Loucy (cell line): ENCODE measurements around the gene SLCO2B1.

Experiments used
- H2AFZ ChIP-seq: fragments of 200-600 bp; sonication (generic); 2 replicates; pipeline ENCODE4 v1.6.0; 2016; ENCODE audit warnings: antibody characterized with exemption, mild to moderate bottlenecking, low read length, moderate library complexity
- H3F3A ChIP-seq: fragments of 200-600 bp; 2 replicates; pipeline ENCODE4 v1.6.0; 2016; ENCODE audit warnings: antibody characterized with exemption, low read depth, mild to moderate bottlenecking
- H3K27me3 ChIP-seq: fragments of 200-600 bp; sonication (generic); 2 replicates; pipeline ENCODE4 v1.6.1; 2014; ENCODE audit warnings: low read length, mild to moderate bottlenecking; ENCODE audit not compliant: insufficient read depth, poor library complexity, severe bottlenecking
- H3K36me3 ChIP-seq: fragments of 200-600 bp; sonication (generic); 2 replicates; pipeline ENCODE4 v1.6.1; 2016; ENCODE audit warnings: low read length; ENCODE audit not compliant: insufficient read depth
- H3K4me1 ChIP-seq: fragments of 200-600 bp; sonication (generic); 2 replicates; pipeline ENCODE4 v1.5.1; 2014; ENCODE audit warnings: low read length, mild to moderate bottlenecking; ENCODE audit not compliant: insufficient read depth, poor library complexity, severe bottlenecking
- H3K4me2 ChIP-seq: fragments of 200-600 bp; sonication (generic); 2 replicates; pipeline ENCODE4 v1.6.0; 2014; ENCODE audit warnings: antibody characterized with exemption, low read length, low read depth, mild to moderate bottlenecking; ENCODE audit not compliant: poor library complexity, severe bottlenecking
- H3K4me3 ChIP-seq: fragments of 200-600 bp; sonication (generic); 2 replicates; pipeline ENCODE4 v1.5.1; 2014; ENCODE audit warnings: low read length, mild to moderate bottlenecking, mixed read lengths; ENCODE audit not compliant: poor library complexity, severe bottlenecking
- H3K79me2 ChIP-seq: fragments of 200-600 bp; sonication (generic); 2 replicates; pipeline ENCODE4 v1.6.1; 2014; ENCODE audit warnings: low read length; ENCODE audit not compliant: insufficient read depth
- H3K9ac ChIP-seq: fragments of 200-600 bp; sonication (generic); 2 replicates; pipeline ENCODE4 v1.6.0; 2014; ENCODE audit warnings: mild to moderate bottlenecking, low read depth, low read length, moderate library complexity; ENCODE audit not compliant: poor library complexity, severe bottlenecking
- H3K9me2 ChIP-seq: fragments of 200-600 bp; sonication (generic); replicated peaks from 2 replicates; pipeline ENCODE4 v1.6.1; 2016; ENCODE audit warnings: low read depth, low read length, mixed read lengths
- H3K9me3 ChIP-seq: fragments of 200-600 bp; sonication (generic); 2 replicates; pipeline ENCODE4 v1.6.1; 2014; ENCODE audit warnings: mild to moderate bottlenecking, antibody characterized with exemption, low read length, low read depth; ENCODE audit not compliant: insufficient read depth
- H4K20me1 ChIP-seq: fragments of 200-600 bp; sonication (generic); 2 replicates; pipeline ENCODE4 v1.6.0; 2014; ENCODE audit warnings: antibody characterized with exemption, low read length, mild to moderate bottlenecking; ENCODE audit not compliant: insufficient read depth, poor library complexity, severe bottlenecking
- CTCF ChIP-seq: fragments of 200-600 bp; sonication (generic); conservative IDR thresholded peaks from 2 replicates; pipeline ENCODE4 v1.5.1; 2014; ENCODE audit warnings: mild to moderate bottlenecking, antibody characterized with exemption, low read length
- EZH2phosphoT487 ChIP-seq: fragments of 200-600 bp; IDR thresholded peaks from 2 replicates; pipeline ENCODE4 v1.6.1; 2018; ENCODE audit warnings: antibody characterized with exemption, mild to moderate bottlenecking, moderate library complexity, borderline replicate concordance

Gene SLCO2B1

DNA sequence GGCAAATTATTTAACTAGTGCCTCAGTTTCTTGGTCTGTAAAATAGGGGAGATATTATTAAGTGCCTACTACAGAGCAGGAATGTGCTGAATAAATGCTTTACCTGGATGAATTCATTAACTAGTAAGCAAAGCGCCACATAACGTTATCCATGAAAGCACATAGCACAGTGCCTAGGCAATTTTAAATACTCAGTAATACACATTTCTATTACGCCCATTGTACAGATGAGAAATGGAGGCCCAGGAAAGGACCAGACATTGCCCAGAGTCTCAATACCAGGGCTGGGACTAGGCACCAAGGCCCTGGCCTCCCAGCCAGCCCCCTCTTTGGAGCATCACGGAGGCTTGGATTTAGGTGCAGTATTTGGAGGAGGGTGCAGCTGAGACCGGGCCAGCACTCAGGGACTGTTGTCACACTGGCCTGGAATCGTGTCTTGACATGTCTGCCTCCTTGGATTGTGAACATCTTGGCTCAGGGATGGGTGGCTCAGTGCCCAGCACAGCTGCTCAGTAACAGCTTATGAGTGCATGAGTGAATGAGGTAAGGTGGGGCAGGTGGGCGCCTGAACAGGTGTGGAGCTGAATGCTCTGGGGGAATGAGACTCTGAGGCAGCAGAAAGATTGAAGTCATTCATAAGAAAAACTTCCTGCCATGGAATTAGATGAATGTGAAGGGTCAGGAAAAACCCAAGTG lies 47.5 kb downstream of the SLCO2B1 start:
- no peak overlapping the region for H3K9ac ChIP-seq
- H3K79me2 ChIP-seq: no peaks in the 10 kb centered on the region
- H3K9me2 ChIP-seq: no peaks in the 10 kb centered on the region
- H2AFZ ChIP-seq: no peak overlapping the region
- H3K9me3 ChIP-seq: no peaks in the 10 kb centered on the region
- H3K4me2 ChIP-seq: no peak overlapping the region
- no peaks in the 10 kb centered on the region for H4K20me1 ChIP-seq
- TF ChIP-seq CTCF (no peak), EZH2phosphoT487 (no peak)
- no peaks in the 10 kb centered on the region for H3K4me1 ChIP-seq
- H3K36me3 ChIP-seq: no peaks in the 10 kb centered on the region
- H3K27me3 ChIP-seq: no peaks in the 10 kb centered on the region
- no peaks in the 10 kb centered on the region for H3F3A ChIP-seq
- no peak overlapping the region for H3K4me3 ChIP-seq

DNA sequence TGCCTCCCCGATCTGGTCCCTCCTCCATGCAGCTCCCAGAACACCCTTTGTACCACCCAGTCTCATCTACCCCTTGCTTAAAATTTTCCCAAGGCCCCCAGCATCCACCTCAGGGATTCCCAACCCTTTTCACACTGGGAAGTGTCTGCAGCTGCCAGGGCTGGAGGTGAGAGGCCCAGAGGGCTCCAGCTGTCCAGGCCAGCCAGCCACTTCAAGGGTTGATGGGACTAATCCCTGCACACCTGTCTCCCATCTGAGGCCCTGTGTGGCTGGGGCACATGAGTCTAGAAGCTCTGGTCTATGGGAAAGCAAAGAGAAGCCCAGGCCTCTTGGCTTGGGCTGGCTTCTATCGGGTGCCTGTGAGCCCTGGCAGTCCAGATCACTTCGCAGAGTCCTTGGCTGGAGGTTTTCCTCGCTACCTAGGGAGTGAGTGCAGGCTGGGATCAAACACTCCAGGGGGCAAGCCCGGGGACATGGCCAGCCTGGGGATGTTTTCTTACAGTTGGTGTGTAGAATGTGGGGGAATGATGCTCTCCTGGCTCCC lies 48.6 kb downstream of the SLCO2B1 start:
- H3K9ac ChIP-seq: no peak overlapping the region

DNA sequence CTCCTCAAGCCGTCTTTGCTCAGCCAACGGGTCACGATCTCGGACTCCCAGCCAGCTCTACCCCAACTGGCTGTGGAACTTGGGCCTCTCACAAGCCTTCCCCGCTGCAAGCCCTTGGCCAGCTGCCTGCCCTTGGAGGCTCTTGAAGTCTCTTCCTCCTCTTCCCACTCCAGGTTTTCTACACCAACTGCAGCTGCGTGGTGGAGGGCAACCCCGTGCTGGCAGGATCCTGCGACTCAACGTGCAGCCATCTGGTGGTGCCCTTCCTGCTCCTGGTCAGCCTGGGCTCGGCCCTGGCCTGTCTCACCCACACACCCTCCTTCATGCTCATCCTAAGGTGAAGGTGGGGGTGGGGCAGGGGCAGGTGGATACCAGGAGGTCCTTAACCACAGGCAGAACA lies 49.1 kb downstream of the SLCO2B1 start:
- TF ChIP-seq CTCF (no peak), EZH2phosphoT487 (no peak)
- H3K4me3 ChIP-seq: no peak overlapping the region
- H3K4me1 ChIP-seq: no peaks in the 10 kb centered on the region
- H3K27me3 ChIP-seq: no peaks in the 10 kb centered on the region
- H3K4me2 ChIP-seq: no peak overlapping the region
- no peaks in the 10 kb centered on the region for H3K79me2 ChIP-seq
- H4K20me1 ChIP-seq: no peaks in the 10 kb centered on the region
- H3K9me2 ChIP-seq: no peaks in the 10 kb centered on the region
- no peaks in the 10 kb centered on the region for H3K36me3 ChIP-seq
- H3F3A ChIP-seq: no peaks in the 10 kb centered on the region
- H2AFZ ChIP-seq: no peak overlapping the region
- no peaks in the 10 kb centered on the region for H3K9me3 ChIP-seq
- H3K9ac ChIP-seq: no peak overlapping the region

More for the DNA sequence above, 48.6 kb downstream of the SLCO2B1 start:
- Histone ChIP-seq H2AFZ (no peak overlapping the region), H3K4me2 (no peak overlapping the region), H3K4me1 (no peaks in the 10 kb centered on the region), H3K9me2 (no peaks in the 10 kb centered on the region), H3K4me3 (no peak overlapping the region), H3K27me3 (no peaks in the 10 kb centered on the region), H4K20me1 (no peaks in the 10 kb centered on the region), H3K79me2 (no peaks in the 10 kb centered on the region), H3K36me3 (no peaks in the 10 kb centered on the region), H3F3A (no peaks in the 10 kb centered on the region), H3K9me3 (no peaks in the 10 kb centered on the region)
- no peak for TF ChIP-seq CTCF
- TF ChIP-seq EZH2phosphoT487: no peak
